ENCODE measurements around the gene CCDC157. TPM values are rescaled to one million over a fixed set of nuclear protein-coding genes. Genes with fewer than 3 reads are reported as not detected.

Gene CCDC157
- total and polyA plus RNA-seq, 9 of the 15 experiments (the other 6 are each of a cell fraction or from before 2014, with no cell fraction given), result 0.04 to 1.3 (median 0.68) TPM

GRCh38 chr22:30325724-30326254 lies 31.0 kb upstream of the CCDC157 start:
- no TSS peak for BruUV-seq (replicated peaks)
- Histone ChIP-seq H3K9me1 (ENCODE audit: control insufficient read depth, insufficient read depth, low read length) (no peaks in the 10 kb centered on the region), H3K4me1 (replicated peaks in 1 of 2; ENCODE audit: control insufficient read depth in 2 of 2, insufficient read depth in 2 of 2, low read length in 2 of 2) (peaks cover 24 to 28% of the 10 kb centered on the region in 2 experiments; a peak in 4 of 5 replicates), H3K9me3 (replicated peaks; ENCODE audit: control insufficient read depth, insufficient read depth, low read depth, low read length) (no peaks in the 10 kb centered on the region), H3K36me3 (ENCODE audit: control insufficient read depth, insufficient read depth, low read length) (peaks cover 12% of the 10 kb centered on the region; the same call in 1 of the 3 replicates), H3K4me3 (peak overlapping the region; percentile 69), H3K27me3 (ENCODE audit: control insufficient read depth in 2 of 2, insufficient read depth in 2 of 2, low read length in 2 of 2) (no peaks in the 10 kb centered on the region), H3K9ac (ENCODE audit: insufficient read depth in 1 of 2, low read depth in 2 of 2, low read length in 2 of 2) (peak overlapping the region; percentile 44 to 91; a peak in 3 of 4 replicates), H3K79me2 (ENCODE audit: control insufficient read depth, insufficient read depth, low read length) (peaks cover 11% of the 10 kb centered on the region), H3K4me2 (ENCODE audit: insufficient read depth, low read length) (peak overlapping the region; percentile 66), H4K20me1 (replicated peaks; ENCODE audit: control insufficient read depth, insufficient read depth, low read length) (no peaks in the 10 kb centered on the region), H3K27ac (ENCODE audit: extremely low read depth, low read depth, low read length) (0 out of 3 replicates have a peak overlapping the region, but pooled peaks have one; percentile 33), H2AFZ (ENCODE audit: low read depth, low read length) (no peak overlapping the region)
- in situ Hi-C loops (cut with MboI), result no loop called here
- no peak for TF ChIP-seq SIN3A (IDR thresholded peaks at IDR 0.05; ENCODE audit: borderline replicate concordance in 2 of 2, control insufficient read depth in 1 of 2, low read depth in 2 of 2, low read length in 2 of 2)
- no peak for TF ChIP-seq ERF (CRISPR knock-in tag; IDR thresholded peaks at IDR 0.05)
- TF ChIP-seq MED1 (CRISPR knock-in tag; IDR thresholded peaks at IDR 0.05; ENCODE audit: borderline replicate concordance), result no peak
- TF ChIP-seq ELF1 (tag; IDR thresholded peaks at IDR 0.05), result no peak
- TF ChIP-seq TEAD4 (IDR thresholded peaks at IDR 0.05; ENCODE audit: low read length), result no peak
- TF ChIP-seq TEAD4 (CRISPR knock-in tag; IDR thresholded peaks at IDR 0.05; ENCODE audit: borderline replicate concordance), result no peak
- no peak for TF ChIP-seq ZNF57 (CRISPR knock-in tag; IDR thresholded peaks at IDR 0.05)
- TF ChIP-seq HNRNPL (IDR thresholded peaks at IDR 0.05; ENCODE audit: low read depth, low read length), result no peak
- no peak for TF ChIP-seq ZNF174 (CRISPR knock-in tag; IDR thresholded peaks at IDR 0.05)
- no peak for TF ChIP-seq ZBED1 (IDR thresholded peaks at IDR 0.05)
- no peak for TF ChIP-seq ATF7 (IDR thresholded peaks at IDR 0.05)
- TF ChIP-seq ZNF143 (CRISPR knock-in tag; IDR thresholded peaks at IDR 0.05), result no peak
- TF ChIP-seq MXI1 (IDR thresholded peaks at IDR 0.05; ENCODE audit: low read depth, low read length), result no peak
- TF ChIP-seq IFI16 (CRISPR knock-in tag; IDR thresholded peaks at IDR 0.05), result no peak
- TF ChIP-seq PTRF (tag; IDR thresholded peaks at IDR 0.05), result no peak
- no peak for TF ChIP-seq ZNF41 (CRISPR knock-in tag; conservative IDR thresholded peaks at IDR 0.05)
- TF ChIP-seq GATA2 (CRISPR knock-in tag; IDR thresholded peaks at IDR 0.05), result no peak
- no peak for TF ChIP-seq CEBPG (CRISPR knock-in tag; IDR thresholded peaks at IDR 0.05)
- no peak for TF ChIP-seq CEBPG (tag; conservative IDR thresholded peaks at IDR 0.05 in 1 of 2, IDR thresholded peaks at IDR 0.05 in 1 of 2)
- no peak for TF ChIP-seq TSC22D4 (tag; IDR thresholded peaks at IDR 0.05)
- TF ChIP-seq, protein P1, sequence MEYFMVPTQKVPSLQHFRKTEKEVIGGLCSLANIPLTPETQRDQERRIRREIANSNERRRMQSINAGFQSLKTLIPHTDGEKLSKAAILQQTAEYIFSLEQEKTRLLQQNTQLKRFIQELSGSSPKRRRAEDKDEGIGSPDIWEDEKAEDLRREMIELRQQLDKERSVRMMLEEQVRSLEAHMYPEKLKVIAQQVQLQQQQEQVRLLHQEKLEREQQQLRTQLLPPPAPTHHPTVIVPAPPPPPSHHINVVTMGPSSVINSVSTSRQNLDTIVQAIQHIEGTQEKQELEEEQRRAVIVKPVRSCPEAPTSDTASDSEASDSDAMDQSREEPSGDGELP (CRISPR knock-in tag; IDR thresholded peaks at IDR 0.05; ENCODE audit: borderline replicate concordance), result no peak
- intact Hi-C loops (cut with micrococcal nuclease), result loop anchor here (2.0 kb wide), 1 partner anchor 37 kb away; the partner anchor contains the start of gene CASTOR1
- POLR2A ChIA-PET, result interaction anchor here (0.6 kb wide), 2 partner anchors 31 to 186 kb away, joined by 3 read pairs; partner anchors contain the start of genes CCDC157 and SF3A1
- FAIRE-seq, result no peak
- no peak for DNase-seq (ENCODE audit: extremely low read depth in 1 of 4, low spot score in 3 of 4)
- CTCF ChIA-PET (ENCODE audit: low intra/inter-chr PET ratio), result interaction anchor here (0.6 kb wide), 1 partner anchor 65 kb away, joined by 3 read pairs; no protein-coding TSS in a partner anchor
- WGBS (ENCODE audit: insufficient coverage, low coverage, missing lambda C conversion rate), result 58% methylated on average over 9 of the region's 14 CpGs
- no peak for ATAC-seq
